C4-2B (cell line): ENCODE data around the gene FAM163B.

Experiments used
- ZFX ChIP-seq: fragments of 450-650 bp; IDR thresholded peaks from 2 replicates; pipeline ENCODE4 v1.6.1; 2017
- TF ChIP-seq, protein P1 (sequence below): fragments of 450-650 bp; conservative IDR thresholded peaks from 2 replicates; pipeline ENCODE4 v1.5.1; 2017; ENCODE audit warnings: mild to moderate bottlenecking

GRCh38 chr9:133604856-133605255, 4.3 kb downstream of the FAM163B start:
- TF ChIP-seq, protein P1, sequence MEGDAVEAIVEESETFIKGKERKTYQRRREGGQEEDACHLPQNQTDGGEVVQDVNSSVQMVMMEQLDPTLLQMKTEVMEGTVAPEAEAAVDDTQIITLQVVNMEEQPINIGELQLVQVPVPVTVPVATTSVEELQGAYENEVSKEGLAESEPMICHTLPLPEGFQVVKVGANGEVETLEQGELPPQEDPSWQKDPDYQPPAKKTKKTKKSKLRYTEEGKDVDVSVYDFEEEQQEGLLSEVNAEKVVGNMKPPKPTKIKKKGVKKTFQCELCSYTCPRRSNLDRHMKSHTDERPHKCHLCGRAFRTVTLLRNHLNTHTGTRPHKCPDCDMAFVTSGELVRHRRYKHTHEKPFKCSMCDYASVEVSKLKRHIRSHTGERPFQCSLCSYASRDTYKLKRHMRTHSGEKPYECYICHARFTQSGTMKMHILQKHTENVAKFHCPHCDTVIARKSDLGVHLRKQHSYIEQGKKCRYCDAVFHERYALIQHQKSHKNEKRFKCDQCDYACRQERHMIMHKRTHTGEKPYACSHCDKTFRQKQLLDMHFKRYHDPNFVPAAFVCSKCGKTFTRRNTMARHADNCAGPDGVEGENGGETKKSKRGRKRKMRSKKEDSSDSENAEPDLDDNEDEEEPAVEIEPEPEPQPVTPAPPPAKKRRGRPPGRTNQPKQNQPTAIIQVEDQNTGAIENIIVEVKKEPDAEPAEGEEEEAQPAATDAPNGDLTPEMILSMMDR = no peak
- no peak for TF ChIP-seq ZFX
